HG03135 (cell line): Measurements from ENCODE around the gene SULT1C3.

Source experiments
- ATAC-seq: cut with Tn5 transposase; IDR thresholded peaks from one replicate; pipeline ENCODE4 v1.9.1; 2021; ENCODE audit warnings: mild to moderate bottlenecking, moderate library complexity; ENCODE audit not compliant: unreplicated experiment

The SULT1C3 gene

DNA sequence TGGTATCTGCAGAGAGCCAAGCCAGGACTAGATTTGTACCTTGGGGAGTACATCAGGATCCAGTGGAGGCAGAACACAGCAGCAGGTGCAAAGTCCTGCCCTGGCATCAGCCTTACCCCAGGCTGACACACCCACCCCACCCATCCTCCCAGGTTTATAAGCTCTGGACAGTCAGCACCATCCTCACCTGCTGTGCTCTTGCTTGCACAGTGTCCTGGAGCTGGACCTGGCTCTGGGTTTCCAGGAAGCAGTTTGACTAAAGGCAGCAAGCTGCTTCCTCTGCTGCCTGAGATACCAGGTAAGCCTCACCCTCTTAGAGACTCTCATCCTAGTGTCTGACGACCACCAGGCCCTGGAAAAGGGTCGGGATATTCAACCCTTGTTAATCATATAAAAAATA is at the start of gene SULT1C3:
TSS of gene SULT1C3 (plus strand) at position 183 of the 400 bp plus-strand sequence. CDS start 7,227 bp downstream, outside the sequence.
- ATAC-seq, result no peak

GRCh38 chr2:108193251-108193650 is 46.5 kb upstream of the SULT1C3 start:
- ATAC-seq, result no peak

DNA sequence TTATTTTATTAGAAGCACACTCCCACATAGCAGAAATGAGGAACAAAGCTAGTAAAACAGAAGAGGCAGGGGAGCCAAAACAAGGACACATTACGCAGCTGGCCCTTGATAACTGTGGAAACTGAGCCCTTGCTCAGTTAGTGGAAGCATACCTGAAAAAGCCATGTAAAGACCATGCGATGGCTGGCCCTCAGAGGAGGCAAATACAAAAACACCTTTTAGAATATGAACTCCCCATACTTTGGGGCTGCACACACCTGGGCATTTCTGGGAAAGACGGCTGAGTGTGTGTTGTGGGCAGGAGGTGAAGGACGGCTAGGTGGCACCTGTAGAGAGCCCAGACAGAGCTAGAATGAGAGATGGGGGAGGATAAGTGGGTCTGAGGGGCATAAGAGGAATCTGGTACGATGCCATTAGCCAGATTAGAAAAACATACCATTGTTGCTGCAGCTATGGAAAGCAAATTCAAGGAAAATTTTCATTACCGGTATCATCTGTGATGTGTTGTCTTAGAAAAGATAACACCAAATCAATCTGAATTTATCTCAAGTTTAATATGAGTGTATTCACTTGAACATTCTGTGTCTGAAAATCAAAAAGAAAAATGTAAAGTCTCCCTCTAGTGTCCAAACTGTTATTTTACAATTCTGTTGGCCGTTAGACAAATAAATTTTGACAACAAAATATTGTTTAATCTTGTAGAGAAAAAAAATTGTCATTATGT is 45.2 kb upstream of the SULT1C3 start:
- ATAC-seq, result no peak

- no peak for ATAC-seq
Measured at GRCh38 chr2:108195133-108195439, 44.7 kb upstream of the SULT1C3 start.

GRCh38 chr2:108199726-108200125 is 40.0 kb upstream of the SULT1C3 start:
- ATAC-seq, result no peak

DNA sequence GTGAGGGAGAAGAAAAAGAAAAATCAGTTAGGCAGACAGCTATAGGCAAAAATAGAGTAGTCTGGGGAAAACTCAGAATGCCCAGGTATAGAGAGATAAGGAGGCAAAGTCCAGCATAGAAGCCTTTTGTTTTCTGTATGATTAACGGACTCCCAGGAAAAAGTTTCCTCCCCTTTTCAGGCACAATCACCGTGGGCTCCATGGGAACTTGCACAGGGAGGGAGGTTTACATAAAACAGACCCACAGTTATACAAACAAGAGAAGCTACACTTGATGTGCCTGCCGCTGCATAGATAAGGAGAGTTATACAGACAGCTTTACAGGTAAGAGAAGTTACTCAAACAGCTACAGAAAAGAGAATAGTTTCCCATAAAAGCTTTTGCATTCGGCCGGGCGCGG is 39.2 kb upstream of the SULT1C3 start:
- no peak for ATAC-seq

DNA sequence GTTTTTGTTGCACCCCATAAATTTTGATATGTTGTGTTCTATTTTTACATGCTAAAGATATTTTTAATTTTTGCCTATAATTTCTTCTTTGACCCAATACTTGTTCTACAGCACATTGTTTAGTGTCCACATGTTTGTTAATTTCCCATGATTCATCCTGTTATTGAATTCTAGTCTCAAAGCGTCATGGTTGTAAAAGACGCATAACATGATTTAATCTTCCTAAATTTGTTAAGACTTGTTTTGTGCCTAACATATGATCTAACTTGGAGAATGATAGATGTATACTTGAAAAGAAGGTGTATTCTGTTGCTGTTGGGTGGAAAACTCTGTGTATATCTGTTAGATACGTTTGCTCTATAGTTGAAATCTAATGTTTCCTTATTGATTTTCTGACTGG is 27.1 kb upstream of the SULT1C3 start:
- ATAC-seq, result no peak

- ATAC-seq, result no peak
Measured at GRCh38 chr2:108215794-108216211, 24.0 kb upstream of the SULT1C3 start.

DNA sequence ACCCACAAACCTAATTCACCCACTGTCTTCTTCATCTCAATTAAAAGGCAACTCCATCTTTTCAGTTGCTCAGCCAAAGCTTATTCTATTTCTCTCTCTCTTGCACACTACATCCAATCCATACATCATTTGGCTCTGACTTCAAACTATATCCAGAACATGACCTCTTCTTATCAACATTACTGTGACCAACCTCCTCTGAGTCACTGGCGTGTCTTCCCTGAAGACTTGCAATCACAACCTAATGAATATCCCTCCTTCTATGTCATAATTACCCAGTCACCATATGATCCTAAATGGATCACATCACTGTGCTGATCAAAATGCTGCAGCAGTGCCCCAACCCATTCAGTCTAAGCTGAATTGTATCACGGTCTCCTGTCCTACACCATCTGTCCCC is 22.6 kb upstream of the SULT1C3 start:
- ATAC-seq, result no peak

DNA sequence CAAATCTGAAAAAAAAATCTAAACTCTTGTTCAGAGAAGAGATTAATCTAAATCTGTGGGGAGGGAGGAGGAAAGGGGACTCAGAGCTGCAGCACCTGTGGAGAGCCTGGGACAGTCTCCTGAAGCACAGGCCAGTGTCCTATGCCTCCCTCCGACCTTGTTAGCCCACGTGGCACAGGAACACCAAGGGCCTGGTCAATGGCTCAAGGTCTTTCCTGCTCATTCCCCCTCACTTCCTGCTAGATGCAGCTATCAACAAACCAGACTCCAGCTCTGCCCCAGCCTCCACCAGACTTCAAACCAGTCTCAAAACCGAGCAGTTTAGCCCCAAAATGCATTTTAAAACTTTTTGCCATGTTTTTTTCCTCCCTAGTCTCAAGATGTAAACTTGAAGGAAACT is 20.1 kb upstream of the SULT1C3 start:
- ATAC-seq, result no peak

DNA sequence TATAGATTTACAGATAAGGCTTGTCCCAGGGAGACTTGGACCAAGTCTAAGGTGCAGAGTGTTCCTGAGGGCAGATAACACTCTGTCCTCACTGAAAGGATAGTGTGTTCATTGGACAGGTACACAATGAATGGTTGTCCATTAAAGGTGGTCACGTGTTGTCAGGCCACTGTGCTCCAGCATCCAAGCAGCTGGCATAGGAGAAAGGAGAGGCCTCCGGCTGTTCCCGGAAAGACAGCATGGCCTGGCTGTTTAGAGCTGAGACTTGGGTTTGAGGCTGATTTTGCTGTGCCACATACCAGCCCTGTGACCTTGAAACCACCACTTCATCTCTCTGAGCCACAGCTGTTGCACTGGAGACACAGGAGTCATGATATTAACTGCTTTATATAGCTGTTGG is 19.6 kb upstream of the SULT1C3 start:
- ATAC-seq, result no peak

- no peak for ATAC-seq
Measured at GRCh38 chr2:108220942-108221541, 18.7 kb upstream of the SULT1C3 start.

- ATAC-seq, result no peak
Measured at GRCh38 chr2:108222261-108222660, 17.5 kb upstream of the SULT1C3 start.

GRCh38 chr2:108223573-108223972 is 16.2 kb upstream of the SULT1C3 start:
- ATAC-seq, result no peak

GRCh38 chr2:108224022-108224421 is 15.7 kb upstream of the SULT1C3 start:
- ATAC-seq, result no peak

DNA sequence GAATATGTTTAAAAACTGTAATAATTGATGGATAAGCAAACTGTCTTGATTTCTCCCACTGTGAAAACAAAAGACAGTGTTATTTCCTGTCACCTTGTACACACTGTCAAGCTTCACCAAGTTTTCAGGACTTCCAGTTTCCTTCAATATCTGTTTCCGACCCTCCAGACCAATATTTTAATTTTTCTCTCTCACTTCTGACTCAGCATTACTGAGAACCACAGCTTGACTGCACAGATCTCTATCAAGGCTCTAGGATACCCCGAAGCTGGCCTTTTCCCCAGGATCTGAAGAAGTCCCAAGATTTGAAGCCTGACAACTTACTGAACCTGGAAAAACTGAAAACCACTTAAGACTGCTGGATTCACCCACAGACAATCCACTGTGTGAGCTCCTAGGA is 13.2 kb upstream of the SULT1C3 start:
- ATAC-seq, result no peak

- no peak for ATAC-seq
Measured at GRCh38 chr2:108228006-108228405, 11.8 kb upstream of the SULT1C3 start.

- ATAC-seq, result no peak
Measured at GRCh38 chr2:108228537-108228936, 11.2 kb upstream of the SULT1C3 start.

DNA sequence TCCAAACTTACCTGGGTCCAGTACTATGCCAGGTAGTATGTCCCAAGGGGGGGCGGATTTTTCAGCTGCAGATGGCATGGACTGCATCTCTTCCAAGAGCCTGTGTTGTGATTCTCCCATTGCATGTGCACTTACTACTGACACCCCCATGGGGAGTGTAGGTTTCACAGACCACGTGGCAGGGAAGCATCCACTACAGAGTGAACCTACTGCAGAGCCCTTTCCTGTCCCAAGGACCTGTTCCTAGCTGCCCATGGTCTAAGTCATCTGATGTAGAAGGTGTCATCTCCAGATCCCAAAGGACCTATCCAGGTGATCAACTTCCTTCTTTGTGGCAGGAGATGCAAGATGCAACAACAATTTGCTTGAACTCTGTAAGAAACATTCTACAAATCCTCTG is 9.9 kb upstream of the SULT1C3 start:
- ATAC-seq, result no peak

DNA sequence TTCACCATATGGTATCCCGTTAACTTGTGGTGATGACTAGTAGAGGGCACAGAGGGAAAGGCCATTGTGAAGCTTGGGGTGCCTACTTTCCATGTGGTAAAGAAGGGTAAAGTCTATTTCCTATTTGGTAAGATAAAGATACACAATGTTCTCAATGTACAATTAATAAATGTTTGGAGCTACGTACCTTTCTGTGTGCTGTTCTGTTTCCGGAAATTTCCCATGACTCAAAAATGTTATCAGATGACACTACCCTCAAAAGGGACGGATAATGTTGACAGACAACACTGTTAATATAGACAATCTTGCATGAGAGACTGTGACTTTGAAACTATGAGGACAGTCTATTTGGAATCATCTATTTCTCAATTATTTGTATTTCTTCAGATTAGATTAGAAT is 4.2 kb upstream of the SULT1C3 start:
- ATAC-seq, result no peak

DNA sequence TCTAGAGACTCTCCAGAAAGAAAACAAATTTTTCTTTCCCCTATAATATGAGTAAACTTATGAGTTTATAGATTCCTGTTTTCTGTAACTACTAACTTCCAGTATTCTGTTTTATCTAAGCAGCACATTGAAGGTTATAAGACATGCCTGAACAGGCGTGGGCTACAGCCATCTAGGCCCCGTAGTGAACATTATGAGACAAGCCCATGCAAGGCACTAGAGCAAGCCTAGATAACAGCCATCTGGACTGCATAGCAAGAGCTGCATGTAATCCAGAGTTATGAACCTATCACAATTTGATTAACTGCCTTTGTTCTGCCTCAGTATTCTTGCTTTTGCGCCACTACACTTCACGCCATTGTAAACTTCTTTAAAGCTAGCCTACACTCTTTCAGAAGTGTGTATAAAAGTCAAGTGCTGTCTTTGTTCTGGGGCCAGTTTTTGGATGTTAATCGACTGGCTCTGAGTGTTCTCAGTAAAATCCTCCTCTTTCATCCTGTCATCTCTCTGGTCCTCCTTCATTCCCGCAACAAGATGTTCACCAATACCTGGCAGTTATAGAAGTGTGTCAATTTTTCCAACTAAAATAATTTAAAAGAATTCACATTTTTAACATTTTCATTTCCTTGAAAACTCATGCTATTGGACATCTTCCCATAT is 3.0 kb upstream of the SULT1C3 start:
- no peak for ATAC-seq

DNA sequence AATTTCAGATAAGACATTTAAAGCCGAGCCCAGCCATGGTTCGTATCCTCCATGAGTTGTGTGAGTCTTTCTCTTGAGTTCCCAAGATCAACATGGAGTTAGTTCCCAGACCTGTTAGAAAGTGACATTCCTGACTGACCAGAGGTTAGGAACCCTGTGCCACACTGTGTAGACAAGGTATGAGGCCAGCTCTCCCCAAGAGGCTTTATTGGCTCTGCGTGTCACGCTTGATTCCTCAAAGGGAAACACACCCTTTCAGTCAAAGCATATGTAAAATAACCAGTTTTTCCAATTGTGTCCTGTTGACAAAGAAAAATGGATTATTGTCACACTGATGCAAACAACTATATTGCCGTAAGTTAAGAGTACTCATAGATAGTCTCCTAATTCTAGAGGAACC is 1.2 kb downstream of the SULT1C3 start:
- ATAC-seq, result no peak
